Pancreas (tissue), 10 donors: ENCODE measurements around the gene DTX2. TPM values are rescaled to one million over a fixed set of nuclear protein-coding genes. Genes with fewer than 3 reads are reported as not detected.
"Not testable (repeated sequence)": the region's sequence is repeated elsewhere in the genome, so short reads cannot be mapped to it uniquely, and the experiment has no call there.

Experiments
- ATAC-seq, 4 donors: fragments of 200-7000 bp; cut with Tn5 transposase; one replicate each; pipeline versions ENCODE4 v1.8.0 to v1.9.1; 2020; ENCODE audit warnings: mild to moderate bottlenecking in 4 of 4, moderate library complexity in 4 of 4
- DNase-seq, 6 donors: peaks; one replicate each; pipeline ENCODE4 v3.0.0-alpha.2; 2020
- FAIRE-seq: peaks from 2 replicates; lab custom pipeline; 2012; peaks lifted over from hg19 to GRCh38; lab: Jason Lieb, UNC
- H3K27ac ChIP-seq, 4 donors: fragments of 200-600 bp; sonication (generic); 1 replicate in 3 of 4; 2 replicates in 1 of 4; pipeline versions ENCODE4 v1.5.0 to v1.8.0; 2020
- H3K27me3 ChIP-seq, 4 donors: fragments of 200-600 bp; one replicate each; pipeline ENCODE4 v1.8.0; 2021
- H3K36me3 ChIP-seq, 3 donors: fragments of 200-600 bp; sonication (generic) in 1 of 3; one replicate each; pipeline versions ENCODE4 v1.5.0 to v1.8.0; 2020 to 2021
- H3K4me1 ChIP-seq, 3 donors: fragments of 200-600 bp; one replicate each; pipeline ENCODE4 v1.8.0; 2021
- H3K4me3 ChIP-seq, 4 donors: fragments of 200-600 bp; sonication (generic) in 2 of 4; one replicate each; pipeline versions ENCODE4 v1.5.0 to v1.8.0; 2020 to 2021
- H3K9me3 ChIP-seq, 4 donors: fragments of 200-600 bp; one replicate each; pipeline ENCODE4 v1.8.0; 2021
- WGBS, 2 donors: extraction: QIAGEN DNeasy Blood & Tissue Kit; methylation state at CpG; one replicate each; pipeline ENCODE4 v1.1.7; 2013; 5-methylcytosine and 5-hydroxymethylcytosine counted together
- intact Hi-C, 3 donors: fragments of 100-400 bp; cut with DNase I; formaldehyde crosslinking; loops; one replicate each; pipeline versions ENCODE4 v1.11.1 to v1.14.2; 2022
- polyA plus RNA-seq, 2 donors: library from polyadenylated mRNA; stranded (reverse); fragments of 200-250 nt; gene quantifications; one replicate each; pipeline ENCODE4 v1.2.3, GENCODE V29; 2013
- total RNA-seq, 6 donors: library from RNA; stranded (reverse); fragmentation: NEBNext Ultra II Directional in 4 of 6; extraction: Animal tissue kit (Norgen Biotek cat#: 25700) in 4 of 6; gene quantifications; one replicate each; pipeline versions ENCODE4 v1.2.1 to v1.2.4, GENCODE V29; 2021 to 2023
- donor health status: healthy with polysubstance abuse.
- donor health status: DM: no; HTN: no; CAD: no; lungs with moderate emphysema.
- donor health status: DM: no; HTN: no; CAD: no.
- donor health status: control.
- donor health status: control.
- donor health status: Bipolar disorder and iron deficiency.
- donor health status: DM: yes; HTN: yes; CAD: no.
- donor health status: DM: no; HTN: no; CAD: no.
- donor health status: DM: no; HTN: no; CAD: no.
- donor health status: DM: yes; HTN: yes; CAD: no.

DTX2 gene
- total and polyA plus RNA-seq, 8 donors, result 11.5 to 52.4 (median 16.5) TPM

- H3K36me3 ChIP-seq, H3K4me1 ChIP-seq, FAIRE-seq, ATAC-seq, H3K9me3 ChIP-seq, H3K4me3 ChIP-seq, DNase-seq, intact Hi-C loops, H3K27ac ChIP-seq, H3K27me3 ChIP-seq: not testable (repeated sequence)
- 87 to 100% methylated on average over 1 to 2 of the region's 6 CpGs for WGBS, 2 donors
Measured at GRCh38 chr7:76473097-76473496, 11.6 kb downstream of the DTX2 start.

GRCh38 chr7:76476280-76476679 is 14.8 kb downstream of the DTX2 start:
- FAIRE-seq, H3K27me3 ChIP-seq, intact Hi-C loops, H3K9me3 ChIP-seq, ATAC-seq, H3K4me3 ChIP-seq, H3K4me1 ChIP-seq, H3K36me3 ChIP-seq, DNase-seq, H3K27ac ChIP-seq: not testable (repeated sequence)
- 98 to 100% methylated on average over 3 to 6 of the region's 11 CpGs for WGBS, 2 donors

GRCh38 chr7:76476742-76477474 is 15.4 kb downstream of the DTX2 start:
- H3K36me3 ChIP-seq, intact Hi-C loops, ATAC-seq, H3K9me3 ChIP-seq, H3K27ac ChIP-seq, FAIRE-seq, H3K4me3 ChIP-seq, DNase-seq, H3K4me1 ChIP-seq, H3K27me3 ChIP-seq: not testable (repeated sequence)
- WGBS, 2 donors, result 91 to 95% methylated on average over 19 to 23 of the region's 24 CpGs

- FAIRE-seq, H3K9me3 ChIP-seq, H3K4me1 ChIP-seq, ATAC-seq, H3K27ac ChIP-seq, H3K4me3 ChIP-seq, H3K36me3 ChIP-seq, DNase-seq, intact Hi-C loops, H3K27me3 ChIP-seq: not testable (repeated sequence)
- WGBS, 2 donors, result 93 to 94% methylated on average over 10 of the region's 11 CpGs
Measured at GRCh38 chr7:76479628-76480027, 18.1 kb downstream of the DTX2 start.

GRCh38 chr7:76480403-76481253 is 19.1 kb downstream of the DTX2 start:
- FAIRE-seq, H3K4me3 ChIP-seq, H3K27ac ChIP-seq, DNase-seq, H3K27me3 ChIP-seq, intact Hi-C loops, ATAC-seq, H3K9me3 ChIP-seq, H3K4me1 ChIP-seq, H3K36me3 ChIP-seq: not testable (repeated sequence)
- 87 to 89% methylated on average over 22 to 28 of the region's 29 CpGs for WGBS, 2 donors

- H3K27ac ChIP-seq, H3K4me3 ChIP-seq, intact Hi-C loops, H3K27me3 ChIP-seq, H3K4me1 ChIP-seq, ATAC-seq, H3K36me3 ChIP-seq, H3K9me3 ChIP-seq, FAIRE-seq: not testable (repeated sequence)
- DNase-seq, result peak in 1 of 6 donors; percentile 19
- WGBS, 2 donors, result 94 to 96% methylated on average over 24 of the region's 24 CpGs
Measured at GRCh38 chr7:76482660-76483059, 21.2 kb downstream of the DTX2 start.

GRCh38 chr7:76483081-76483480 is 21.6 kb downstream of the DTX2 start:
- ATAC-seq, H3K36me3 ChIP-seq, DNase-seq, H3K27ac ChIP-seq, H3K4me1 ChIP-seq, H3K4me3 ChIP-seq, intact Hi-C loops, H3K9me3 ChIP-seq, FAIRE-seq, H3K27me3 ChIP-seq: not testable (repeated sequence)
- WGBS, 2 donors, result 90 to 94% methylated on average over 16 to 17 of the region's 17 CpGs

GRCh38 chr7:76484456-76484855 is 22.9 kb downstream of the DTX2 start:
- H3K27me3 ChIP-seq, H3K4me1 ChIP-seq, H3K36me3 ChIP-seq, FAIRE-seq, H3K9me3 ChIP-seq, ATAC-seq, intact Hi-C loops, H3K27ac ChIP-seq, DNase-seq, H3K4me3 ChIP-seq: not testable (repeated sequence)
- WGBS, 2 donors, result 89 to 96% methylated on average over 7 to 8 of the region's 12 CpGs

GRCh38 chr7:76485822-76486610 is 24.5 kb downstream of the DTX2 start:
- H3K36me3 ChIP-seq, DNase-seq, H3K4me3 ChIP-seq, intact Hi-C loops, H3K27ac ChIP-seq, H3K27me3 ChIP-seq, H3K4me1 ChIP-seq, FAIRE-seq, H3K9me3 ChIP-seq: not testable (repeated sequence)
- WGBS, 2 donors, result 47 to 60% methylated on average over 2 to 5 of the region's 20 CpGs
- peak in 3 of 4 donors; percentile 22 to 77 (median 70) for ATAC-seq

GRCh38 chr7:76486618-76487017 is 25.1 kb downstream of the DTX2 start:
- H3K4me1 ChIP-seq, H3K9me3 ChIP-seq, H3K27ac ChIP-seq, H3K4me3 ChIP-seq, FAIRE-seq, H3K36me3 ChIP-seq, H3K27me3 ChIP-seq, intact Hi-C loops, DNase-seq: not testable (repeated sequence)
- 70 to 77% methylated on average over 2 of the region's 5 CpGs for WGBS, 2 donors
- peak in 3 of 4 donors; percentile 37 to 71 (median 67) for ATAC-seq

GRCh38 chr7:76487969-76488368 is 26.5 kb downstream of the DTX2 start:
- not testable (repeated sequence) for ATAC-seq

More at GRCh38 chr7:76487969-76488368, 26.5 kb downstream of the DTX2 start:
- DNase-seq, H3K9me3 ChIP-seq, H3K36me3 ChIP-seq, H3K27ac ChIP-seq, H3K4me1 ChIP-seq, H3K27me3 ChIP-seq, FAIRE-seq, intact Hi-C loops, H3K4me3 ChIP-seq: not testable (repeated sequence)
- 83 to 93% methylated on average over 4 to 8 of the region's 13 CpGs for WGBS, 2 donors
